CD4-positive, alpha-beta memory T cell (primary cell): ENCODE data around the gene NEGR1. TPM values are rescaled to one million over a fixed set of nuclear protein-coding genes. Genes with fewer than 3 reads are reported as not detected.

ENCODE experiments used
- CTCF ChIA-PET: fragments of 350-600 bp; sonication (Branson Sonifier 250); formaldehyde crosslinking; loops from one replicate; lab custom pipeline; 2021; ENCODE audit warnings: inconsistent platforms; ENCODE audit not compliant: partially characterized antibody; lab: Charles Lee
- POLR2A ChIA-PET: fragments of 350-600 bp; sonication (Branson Sonifier 250); formaldehyde crosslinking; loops from one replicate; lab custom pipeline; 2021; ENCODE audit not compliant: partially characterized antibody; lab: Charles Lee
- DNase-seq, 5 donors: peaks; one replicate each; pipeline versions ENCODE4 v3.0.0 to v3.0.0-alpha.2; 2020 to 2022; ENCODE audit warnings: mixed read lengths in 1 of 5
- H3K27ac ChIP-seq: one replicate; pipeline ENCODE4 v1.7.0; 2013; ENCODE audit warnings: low read depth, low read length
- H3K27me3 ChIP-seq: 2 replicates; pipeline ENCODE4 v1.7.0; 2013; ENCODE audit warnings: mild to moderate bottlenecking, low read length, moderate library complexity; ENCODE audit not compliant: insufficient read depth
- H3K36me3 ChIP-seq: 2 replicates; pipeline ENCODE4 v1.7.0; 2013; ENCODE audit warnings: mild to moderate bottlenecking, low read length, moderate library complexity; ENCODE audit not compliant: insufficient read depth
- H3K4me1 ChIP-seq: 2 replicates; pipeline ENCODE4 v1.7.0; 2013; ENCODE audit warnings: mild to moderate bottlenecking, low read length, moderate library complexity; ENCODE audit not compliant: insufficient read depth
- H3K4me3 ChIP-seq, 2 donors: one replicate each; pipeline ENCODE4 v1.7.0; 2013; ENCODE audit warnings: low read length in 2 of 2, mild to moderate bottlenecking in 1 of 2
- H3K9me3 ChIP-seq, 2 donors: one replicate each; pipeline ENCODE4 v1.7.0; 2013; ENCODE audit warnings: low read length in 2 of 2, control low read depth in 1 of 2; ENCODE audit not compliant: control insufficient read depth in 1 of 2
- H3K27ac Mint-ChIP-seq, 7 donors: one replicate each; pipeline ENCODE4 v1.8.0; 2020 to 2021; ENCODE audit warnings: mixed read lengths in 7 of 7, mild to moderate bottlenecking in 6 of 7, inconsistent platforms in 3 of 7, moderate library complexity in 3 of 7
- H3K27me3 Mint-ChIP-seq, 2 donors: one replicate each; pipeline ENCODE4 v1.8.0; 2020 to 2021; ENCODE audit warnings: mixed read lengths in 2 of 2
- H3K36me3 Mint-ChIP-seq, 2 donors: one replicate each; pipeline ENCODE4 v1.8.0; 2020 to 2021; ENCODE audit warnings: mixed read lengths in 2 of 2, inconsistent platforms in 1 of 2, mild to moderate bottlenecking in 1 of 2
- H3K4me1 Mint-ChIP-seq, 4 donors: one replicate each; pipeline ENCODE4 v1.8.0; 2020 to 2021; ENCODE audit warnings: mixed read lengths in 4 of 4, mild to moderate bottlenecking in 1 of 4
- H3K4me3 Mint-ChIP-seq, 8 donors: one replicate each; pipeline ENCODE4 v1.8.0; 2020 to 2021; ENCODE audit warnings: mixed read lengths in 8 of 8, mild to moderate bottlenecking in 7 of 8, moderate library complexity in 6 of 8, inconsistent platforms in 3 of 8
- H3K9me3 Mint-ChIP-seq, 8 donors: one replicate each; pipeline ENCODE4 v1.8.0; 2020 to 2021; ENCODE audit warnings: mixed read lengths in 8 of 8, mild to moderate bottlenecking in 5 of 8, inconsistent platforms in 3 of 8, moderate library complexity in 1 of 8
- intact Hi-C: fragments of 100-400 bp; cut with micrococcal nuclease; formaldehyde crosslinking; loops from one replicate; pipeline ENCODE4 v1.15.1; 2023
- polyA plus RNA-seq, 2 donors: library from polyadenylated mRNA; unstranded; fragments of 300-500 nt; fragmentation: Illumina TruSeq; gene quantifications; one replicate each; pipeline ENCODE4 v1.2.3, GENCODE V29; 2021
- total RNA-seq, 2 experiments: library from RNA; stranded (reverse); gene quantifications; one replicate each; pipeline ENCODE4 v1.2.3, GENCODE V29; 2021

Gene NEGR1
- total and polyA plus RNA-seq, 4 experiments from 2014 or later = not detected

DNA sequence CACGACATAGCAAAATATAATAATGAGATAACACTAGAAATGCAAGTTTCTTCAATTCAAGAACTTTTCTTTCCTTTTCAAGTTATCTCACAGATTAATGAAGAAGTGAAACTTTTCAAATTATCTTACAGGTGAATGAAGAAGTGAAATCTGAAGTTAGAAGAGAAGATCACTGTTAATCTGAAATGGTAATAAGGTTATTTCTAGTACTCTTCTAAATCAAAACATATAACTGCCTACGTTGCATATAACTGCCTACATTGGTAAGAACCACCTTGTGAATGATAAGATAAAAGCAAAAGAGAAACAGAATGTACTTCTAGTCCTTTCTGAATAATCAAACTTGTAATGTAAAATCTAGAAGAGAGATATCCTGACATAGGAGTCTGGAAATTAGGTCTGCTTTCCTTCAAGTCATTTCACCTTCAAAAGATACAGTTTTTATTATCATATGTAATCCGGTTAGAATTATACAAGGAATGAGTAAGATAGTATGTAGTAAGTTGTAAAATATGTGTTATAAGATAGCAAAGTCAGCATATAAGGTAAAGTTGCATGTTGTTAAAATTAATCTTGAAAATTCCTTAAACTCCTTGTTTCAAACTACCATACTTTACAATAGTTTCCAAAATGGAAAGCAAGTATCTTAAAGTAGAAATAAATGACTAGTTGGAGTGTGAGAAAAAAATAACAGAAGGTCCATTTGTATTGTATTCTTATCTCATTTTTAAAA is 679.1 kb downstream of the NEGR1 start:
- Mint-ChIP-seq H3K4me3 (no peak overlapping the region), H3K9me3 (peaks cover 5 to 18% (median 11%) of the 10 kb centered on the region in 8 donors), H3K27me3 (no peaks in the 10 kb centered on the region), H3K4me1 (no peaks in the 10 kb centered on the region), H3K27ac (no peak overlapping the region), H3K36me3 (no peaks in the 10 kb centered on the region)
- no peaks in the 10 kb centered on the region for H3K27me3 ChIP-seq
- H3K36me3 ChIP-seq = no peaks in the 10 kb centered on the region
- H3K4me1 ChIP-seq = no peaks in the 10 kb centered on the region
- DNase-seq = no peak
- intact Hi-C loops = no loop called here
- ChIA-PET CTCF (no interaction called here), POLR2A (no interaction called here)
- no peak overlapping the region for H3K27ac ChIP-seq
- peaks cover 0 to 5% of the 10 kb centered on the region in 2 donors for H3K9me3 ChIP-seq
- no peak overlapping the region for H3K4me3 ChIP-seq

DNA sequence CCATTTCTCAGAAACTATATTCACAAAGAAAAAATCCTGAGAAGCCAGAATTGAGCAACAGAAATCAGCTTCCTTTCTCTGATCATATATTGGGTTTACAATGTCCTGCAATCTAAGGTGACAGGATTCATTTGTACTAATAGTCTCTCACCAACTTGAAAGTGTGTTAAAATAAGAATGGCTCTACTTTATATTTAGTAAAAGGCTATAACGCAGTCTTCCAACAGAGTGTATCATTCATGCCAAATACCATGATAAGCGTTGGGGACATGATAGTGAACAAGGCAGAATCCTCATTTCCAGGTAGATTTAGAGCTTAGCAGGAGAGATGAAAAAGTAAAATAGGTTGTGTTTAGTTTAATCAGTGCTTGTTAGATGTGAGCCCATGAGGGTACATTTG is 682.3 kb downstream of the NEGR1 start:
- peaks cover 0 to 5% of the 10 kb centered on the region in 2 donors for H3K9me3 ChIP-seq
- Mint-ChIP-seq H3K4me3 (no peak overlapping the region), H3K4me1 (no peaks in the 10 kb centered on the region), H3K9me3 (peaks cover 5 to 16% (median 10%) of the 10 kb centered on the region in 8 donors), H3K36me3 (no peaks in the 10 kb centered on the region), H3K27ac (no peak overlapping the region), H3K27me3 (no peaks in the 10 kb centered on the region)
- DNase-seq = no peak
- no peaks in the 10 kb centered on the region for H3K27me3 ChIP-seq
- intact Hi-C loops = no loop called here
- ChIA-PET POLR2A (no interaction called here), CTCF (no interaction called here)
- H3K4me3 ChIP-seq = no peak overlapping the region
- H3K27ac ChIP-seq = no peak overlapping the region
- H3K36me3 ChIP-seq = no peaks in the 10 kb centered on the region
- no peaks in the 10 kb centered on the region for H3K4me1 ChIP-seq

DNA sequence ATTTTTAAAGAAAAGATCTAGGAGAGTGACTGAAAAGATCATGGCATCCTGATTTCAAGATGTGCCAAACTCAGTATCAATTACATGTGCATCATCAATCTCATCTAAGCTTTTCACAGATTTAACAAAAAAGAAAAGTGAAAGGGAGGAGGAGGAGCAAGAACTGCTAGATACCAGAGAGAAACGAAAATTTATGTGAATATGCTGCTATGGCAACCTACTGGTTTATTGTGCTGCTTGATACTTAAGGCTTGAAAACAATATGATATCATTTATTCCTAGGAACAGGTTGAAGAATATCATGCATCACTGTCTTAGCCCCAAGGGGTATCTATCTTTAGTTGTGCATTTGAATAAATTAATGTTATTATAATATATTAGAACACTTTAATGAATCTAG is 683.0 kb downstream of the NEGR1 start:
- no peak for DNase-seq
- Mint-ChIP-seq H3K27ac (no peak overlapping the region), H3K4me3 (no peak overlapping the region), H3K36me3 (no peaks in the 10 kb centered on the region), H3K27me3 (no peaks in the 10 kb centered on the region), H3K4me1 (no peaks in the 10 kb centered on the region), H3K9me3 (peaks cover 5 to 17% (median 10%) of the 10 kb centered on the region in 8 donors)
- Histone ChIP-seq H3K4me1 (no peaks in the 10 kb centered on the region), H3K27me3 (no peaks in the 10 kb centered on the region), H3K36me3 (no peaks in the 10 kb centered on the region), H3K4me3 (no peak overlapping the region), H3K27ac (no peak overlapping the region), H3K9me3 (peaks cover 0 to 5% of the 10 kb centered on the region in 2 donors)
- intact Hi-C loops = no loop called here
- ChIA-PET POLR2A (no interaction called here), CTCF (no interaction called here)

DNA sequence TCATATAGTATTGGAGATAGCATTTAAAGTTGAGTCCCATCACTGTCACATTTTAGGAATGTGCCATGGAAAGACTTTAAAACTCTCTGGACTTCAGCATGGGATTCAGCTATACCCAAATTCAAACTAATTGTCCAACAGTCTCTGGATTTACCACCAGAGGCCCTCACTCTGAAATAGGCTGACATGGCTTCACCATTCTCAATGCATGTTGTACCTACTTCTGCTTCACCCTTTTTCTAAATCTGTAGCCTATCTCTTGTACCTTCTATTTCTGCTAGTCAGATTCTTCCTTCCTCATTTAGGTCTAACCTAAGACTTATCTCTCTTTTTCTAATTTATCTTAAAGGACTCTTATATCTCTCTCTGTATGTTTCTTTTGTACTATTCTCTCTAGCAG is 688.8 kb downstream of the NEGR1 start:
- POLR2A ChIA-PET = no interaction called here
- intact Hi-C loops = no loop called here

DNA sequence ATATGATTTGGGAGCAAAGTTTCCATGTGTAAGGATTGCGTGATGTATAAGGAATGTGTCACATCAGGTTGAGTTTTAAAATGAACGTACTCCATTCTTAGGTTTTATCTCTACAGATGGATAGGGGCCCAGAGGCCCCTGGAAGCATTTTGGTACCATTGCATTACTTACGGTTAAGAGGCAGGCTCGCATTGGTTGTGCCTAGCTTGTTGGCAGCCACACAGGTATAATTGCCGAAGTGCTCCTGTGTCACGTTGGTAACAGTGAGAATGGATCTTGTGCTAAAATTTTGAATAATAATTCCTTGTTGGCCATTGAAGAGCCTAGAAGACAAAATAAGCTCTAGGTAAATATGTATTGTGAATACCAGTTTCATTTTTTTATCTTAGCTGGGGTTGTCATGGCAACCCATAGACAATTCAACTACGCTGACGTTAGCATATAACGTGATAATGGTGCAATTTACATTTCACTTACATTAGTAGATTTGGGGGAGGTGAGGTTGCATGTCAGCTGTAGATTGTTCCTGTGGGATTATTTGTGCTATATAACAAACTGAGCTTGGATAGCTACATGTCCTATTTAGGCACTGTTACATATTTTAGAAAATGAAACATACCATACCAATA is 689.6 kb downstream of the NEGR1 start:
- Mint-ChIP-seq H3K36me3 (no peaks in the 10 kb centered on the region), H3K27ac (no peak overlapping the region), H3K4me1 (no peaks in the 10 kb centered on the region), H3K4me3 (no peak overlapping the region), H3K9me3 (peaks cover 0 to 8% (median 2%) of the 10 kb centered on the region in 8 donors), H3K27me3 (no peaks in the 10 kb centered on the region)
- Histone ChIP-seq H3K27ac (no peak overlapping the region), H3K9me3 (no peaks in the 10 kb centered on the region), H3K27me3 (no peaks in the 10 kb centered on the region), H3K4me3 (no peak overlapping the region), H3K4me1 (no peaks in the 10 kb centered on the region), H3K36me3 (no peaks in the 10 kb centered on the region)
- no peak for DNase-seq
- POLR2A ChIA-PET = no interaction called here
- intact Hi-C loops = no loop called here
- CTCF ChIA-PET = interaction anchor here (1.0 kb wide), 1 partner anchor 37 kb away, joined by 3 read pairs; no protein-coding TSS in a partner anchor

More for the DNA sequence above, 688.8 kb downstream of the NEGR1 start:
- H3K27me3 Mint-ChIP-seq = no peaks in the 10 kb centered on the region
- H3K27me3 ChIP-seq = no peaks in the 10 kb centered on the region
- H3K9me3 ChIP-seq = no peaks in the 10 kb centered on the region
- DNase-seq = no peak
- no peaks in the 10 kb centered on the region for H3K4me1 ChIP-seq
- H3K4me3 Mint-ChIP-seq = no peak overlapping the region
- H3K36me3 Mint-ChIP-seq = no peaks in the 10 kb centered on the region
- peaks cover 0 to 8% (median 3%) of the 10 kb centered on the region in 8 donors for H3K9me3 Mint-ChIP-seq
- H3K36me3 ChIP-seq = no peaks in the 10 kb centered on the region
- H3K4me3 ChIP-seq = no peak overlapping the region
- no peak overlapping the region for H3K27ac Mint-ChIP-seq
- H3K4me1 Mint-ChIP-seq = no peaks in the 10 kb centered on the region
- H3K27ac ChIP-seq = no peak overlapping the region
- CTCF ChIA-PET = interaction anchor here (1.0 kb wide), 1 partner anchor 37 kb away, joined by 3 read pairs; no protein-coding TSS in a partner anchor

DNA sequence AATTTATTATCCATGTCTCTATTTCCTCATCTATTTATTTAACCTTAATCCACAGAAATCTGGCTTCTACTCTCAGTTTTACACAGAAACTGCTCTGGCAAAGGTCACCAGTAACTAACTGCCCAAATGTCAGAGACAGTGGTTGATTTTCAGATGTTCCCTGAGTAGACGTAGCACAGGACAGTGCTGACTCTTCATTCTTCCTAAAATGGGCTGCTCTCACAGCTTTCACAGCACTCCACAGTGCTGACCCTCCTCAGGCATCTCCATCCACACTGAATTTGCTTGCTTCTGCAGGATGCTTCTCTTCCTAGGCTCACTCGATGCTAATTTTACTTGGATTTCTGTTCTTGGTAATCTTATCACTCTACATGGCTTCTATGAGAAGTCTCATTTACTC is 693.3 kb downstream of the NEGR1 start:
- H3K36me3 ChIP-seq = no peaks in the 10 kb centered on the region
- no peak for DNase-seq
- no peaks in the 10 kb centered on the region for H3K4me1 ChIP-seq
- H3K27me3 ChIP-seq = no peaks in the 10 kb centered on the region
- H3K4me3 ChIP-seq = no peak overlapping the region
- Mint-ChIP-seq H3K4me1 (no peaks in the 10 kb centered on the region), H3K36me3 (no peaks in the 10 kb centered on the region), H3K4me3 (no peak overlapping the region), H3K27ac (no peak overlapping the region), H3K9me3 (peaks cover 0 to 6% (median under 1%) of the 10 kb centered on the region in 8 donors), H3K27me3 (no peaks in the 10 kb centered on the region)
- ChIA-PET POLR2A (no interaction called here), CTCF (no interaction called here)
- no peak overlapping the region for H3K27ac ChIP-seq
- H3K9me3 ChIP-seq = no peaks in the 10 kb centered on the region
- intact Hi-C loops = no loop called here

DNA sequence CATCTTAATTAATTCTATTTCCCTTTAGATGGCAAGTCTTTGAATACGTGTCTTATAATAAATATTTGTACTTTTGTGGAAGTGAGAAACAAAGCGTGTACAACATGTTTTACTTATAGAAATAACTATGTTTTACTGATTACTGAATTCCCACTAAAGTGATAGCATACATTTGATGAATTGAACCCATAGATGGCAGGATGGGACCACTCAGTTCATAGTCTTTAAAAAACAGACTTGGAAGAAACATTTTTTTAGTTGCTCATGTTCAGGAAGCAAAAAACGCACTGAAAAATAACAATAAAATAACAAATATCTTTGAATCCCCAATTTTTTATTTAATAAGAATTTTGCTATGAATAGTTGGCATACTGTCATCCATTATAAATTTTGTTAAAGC is 694.4 kb downstream of the NEGR1 start:
- Histone ChIP-seq H3K27ac (no peak overlapping the region), H3K36me3 (no peaks in the 10 kb centered on the region), H3K4me3 (no peak overlapping the region), H3K27me3 (no peaks in the 10 kb centered on the region), H3K9me3 (no peaks in the 10 kb centered on the region), H3K4me1 (no peaks in the 10 kb centered on the region)
- CTCF ChIA-PET = no interaction called here
- no peak for DNase-seq
- Mint-ChIP-seq H3K4me1 (no peaks in the 10 kb centered on the region), H3K27me3 (no peaks in the 10 kb centered on the region), H3K27ac (no peak overlapping the region), H3K9me3 (peaks cover 0 to 4% (median 0%) of the 10 kb centered on the region in 8 donors), H3K36me3 (no peaks in the 10 kb centered on the region), H3K4me3 (no peak overlapping the region)
- POLR2A ChIA-PET = no interaction called here
- intact Hi-C loops = no loop called here
